GM12865 (cell line): ENCODE data around the gene PRXL2A.
"Not testable (repeated sequence)": the region's sequence is repeated elsewhere in the genome, so short reads cannot be mapped to it uniquely, and the experiment has no call there.

ENCODE experiments used
- DNase-seq: peaks from one replicate; pipeline ENCODE4 v3.0.0; 2010; ENCODE audit warnings: low read depth
- H3K4me3 ChIP-seq: 2 replicates; pipeline ENCODE4 v1.5.1; 2011; ENCODE audit warnings: mild to moderate bottlenecking, low read depth, low read length, control low read depth
- TF ChIP-seq, protein P1 (sequence below): IDR thresholded peaks from 2 replicates; pipeline ENCODE4 v1.5.1; 2011; ENCODE audit warnings: low read length, control low read depth, low read depth, inconsistent platforms; ENCODE audit not compliant: insufficient read depth; ENCODE audit errors: missing control alignments

PRXL2A gene, protein sequence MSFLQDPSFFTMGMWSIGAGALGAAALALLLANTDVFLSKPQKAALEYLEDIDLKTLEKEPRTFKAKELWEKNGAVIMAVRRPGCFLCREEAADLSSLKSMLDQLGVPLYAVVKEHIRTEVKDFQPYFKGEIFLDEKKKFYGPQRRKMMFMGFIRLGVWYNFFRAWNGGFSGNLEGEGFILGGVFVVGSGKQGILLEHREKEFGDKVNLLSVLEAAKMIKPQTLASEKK

DNA sequence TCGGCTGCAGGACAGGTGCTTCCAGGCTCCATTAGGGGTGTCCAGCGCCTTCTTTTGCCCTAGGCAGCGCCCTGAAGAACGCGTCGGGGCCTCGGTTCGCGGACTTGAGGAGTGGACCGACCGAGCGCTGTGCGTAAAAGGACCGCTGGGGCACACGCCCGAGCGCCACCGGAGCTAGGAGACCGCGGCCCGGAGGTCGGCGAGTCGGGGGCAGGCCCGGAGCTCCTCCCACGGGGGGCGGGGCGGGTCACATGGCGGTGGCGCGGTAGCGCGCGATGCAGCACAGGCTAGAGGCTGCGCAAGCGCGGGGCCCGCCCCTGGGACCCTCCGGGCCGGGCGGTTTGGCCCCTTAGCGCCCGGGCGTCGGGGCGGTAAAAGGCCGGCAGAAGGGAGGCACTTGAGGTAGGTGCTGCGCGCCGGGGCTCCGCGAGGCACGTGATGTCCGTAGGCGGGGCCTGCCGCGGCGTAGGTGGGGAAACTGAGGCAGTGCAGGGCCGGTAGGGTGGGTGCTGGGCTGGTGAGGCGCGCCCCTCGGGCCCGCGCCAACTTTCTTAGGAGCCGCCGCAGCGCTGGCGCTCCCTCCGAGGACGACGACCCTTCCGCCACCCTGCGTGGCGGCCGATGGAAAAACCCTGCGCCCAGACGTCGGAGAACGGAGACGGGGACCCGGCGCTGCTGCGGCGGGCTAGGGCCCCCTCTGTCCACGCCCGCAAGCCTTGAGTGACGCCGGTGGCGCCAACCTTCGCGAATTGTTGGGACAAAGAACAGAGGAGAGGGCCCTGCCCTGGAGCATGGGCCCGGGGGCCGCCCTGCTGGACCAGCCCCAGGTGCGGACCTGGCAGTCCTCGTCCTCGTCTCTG, at the start of gene PRXL2A:
Gene PRXL2A (plus strand): TSS at position 310 of the 860 bp plus-strand sequence. CDS start 11,917 bp downstream, outside the sequence.
- peak within 1 kb of the TSS; percentile 81 for H3K4me3 ChIP-seq
- peak; percentile 87 for DNase-seq
- TF ChIP-seq, protein P1, sequence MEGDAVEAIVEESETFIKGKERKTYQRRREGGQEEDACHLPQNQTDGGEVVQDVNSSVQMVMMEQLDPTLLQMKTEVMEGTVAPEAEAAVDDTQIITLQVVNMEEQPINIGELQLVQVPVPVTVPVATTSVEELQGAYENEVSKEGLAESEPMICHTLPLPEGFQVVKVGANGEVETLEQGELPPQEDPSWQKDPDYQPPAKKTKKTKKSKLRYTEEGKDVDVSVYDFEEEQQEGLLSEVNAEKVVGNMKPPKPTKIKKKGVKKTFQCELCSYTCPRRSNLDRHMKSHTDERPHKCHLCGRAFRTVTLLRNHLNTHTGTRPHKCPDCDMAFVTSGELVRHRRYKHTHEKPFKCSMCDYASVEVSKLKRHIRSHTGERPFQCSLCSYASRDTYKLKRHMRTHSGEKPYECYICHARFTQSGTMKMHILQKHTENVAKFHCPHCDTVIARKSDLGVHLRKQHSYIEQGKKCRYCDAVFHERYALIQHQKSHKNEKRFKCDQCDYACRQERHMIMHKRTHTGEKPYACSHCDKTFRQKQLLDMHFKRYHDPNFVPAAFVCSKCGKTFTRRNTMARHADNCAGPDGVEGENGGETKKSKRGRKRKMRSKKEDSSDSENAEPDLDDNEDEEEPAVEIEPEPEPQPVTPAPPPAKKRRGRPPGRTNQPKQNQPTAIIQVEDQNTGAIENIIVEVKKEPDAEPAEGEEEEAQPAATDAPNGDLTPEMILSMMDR: no peak

DNA sequence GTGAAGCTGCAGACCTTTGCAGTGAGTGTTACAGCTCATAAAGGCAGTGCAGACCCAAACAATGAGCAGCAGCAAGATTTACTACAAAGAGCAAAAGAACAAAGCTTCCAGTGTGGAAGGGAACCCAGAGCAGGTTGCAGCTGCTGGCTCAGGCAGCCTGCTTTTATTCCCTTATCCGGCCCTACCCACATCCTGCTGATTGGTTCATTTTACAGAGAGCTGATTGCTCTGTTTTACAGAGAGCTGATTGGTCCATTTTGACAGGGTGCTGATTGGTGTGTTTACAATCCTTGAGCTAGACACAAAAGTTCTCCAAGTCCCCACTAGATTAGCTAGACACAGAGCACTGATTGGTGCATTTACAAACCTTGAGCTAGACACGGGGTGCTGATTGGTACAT, 49.4 kb upstream of the PRXL2A start:
- not testable (repeated sequence) for H3K4me3 ChIP-seq, DNase-seq

DNA sequence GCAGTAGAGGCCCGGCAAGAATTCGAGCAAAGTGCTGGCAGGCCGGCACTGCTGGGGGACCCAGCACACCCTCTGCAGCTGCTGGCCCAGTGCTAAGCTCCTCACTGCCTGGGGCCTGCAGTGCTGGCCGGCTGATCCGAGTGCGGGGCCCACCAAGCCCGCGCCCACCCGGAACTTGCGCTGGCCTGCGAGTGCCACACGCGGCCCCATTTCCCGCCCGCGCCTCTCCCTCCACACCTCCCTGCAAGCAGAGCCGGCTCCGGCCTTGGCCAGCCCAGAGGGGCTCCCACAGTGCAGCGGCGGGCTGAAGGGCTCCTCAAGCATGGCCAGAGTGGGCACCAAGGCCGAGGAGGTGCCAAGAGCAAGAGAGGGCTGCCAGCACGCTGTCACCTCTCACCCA, 48.7 kb upstream of the PRXL2A start:
- DNase-seq: no peak
- H3K4me3 ChIP-seq: no peak overlapping the region
- TF ChIP-seq, protein P1: no peak

DNA sequence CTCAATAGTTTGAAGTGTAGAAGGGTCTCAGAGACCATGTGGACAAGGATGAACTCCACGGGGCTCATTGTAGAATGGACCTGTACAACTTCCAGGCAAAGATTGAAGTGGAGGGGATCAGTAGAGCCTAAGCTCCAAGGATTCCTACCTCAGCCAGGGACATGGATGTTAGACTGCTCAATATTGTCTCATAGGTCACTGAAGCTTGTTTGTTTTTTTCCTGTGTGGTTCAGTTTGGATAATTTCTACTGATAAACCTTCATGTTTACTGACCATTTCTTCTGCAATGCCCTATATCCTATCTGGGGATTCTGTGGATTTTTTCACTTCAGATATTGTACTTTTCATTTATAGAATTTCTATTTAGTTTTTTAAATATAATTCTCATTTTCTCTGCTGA, 42.8 kb upstream of the PRXL2A start:
- TF ChIP-seq, protein P1: no peak
- H3K4me3 ChIP-seq: no peak overlapping the region
- DNase-seq: no peak

DNA sequence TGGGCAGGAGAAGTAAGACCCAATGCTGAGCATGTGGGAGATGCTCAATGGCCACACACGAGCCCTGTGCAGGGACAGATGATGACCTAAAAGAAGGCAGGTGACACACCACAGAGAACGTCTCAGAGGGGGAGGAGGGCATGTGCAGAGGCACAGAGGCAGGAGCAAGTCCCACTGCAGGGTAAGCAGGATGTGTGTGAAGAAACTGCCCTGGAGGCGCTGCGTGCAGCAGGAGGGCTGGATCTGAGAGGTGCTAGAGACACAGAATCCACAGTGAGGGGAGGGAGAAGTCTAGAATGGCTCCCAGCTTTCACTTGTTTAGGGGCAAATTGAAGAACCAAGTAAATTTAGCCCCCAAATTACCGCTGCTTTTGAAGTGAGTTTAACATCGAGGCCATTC, 36.9 kb upstream of the PRXL2A start:
- no peak overlapping the region for H3K4me3 ChIP-seq
- no peak for DNase-seq
- TF ChIP-seq, protein P1: no peak

DNA sequence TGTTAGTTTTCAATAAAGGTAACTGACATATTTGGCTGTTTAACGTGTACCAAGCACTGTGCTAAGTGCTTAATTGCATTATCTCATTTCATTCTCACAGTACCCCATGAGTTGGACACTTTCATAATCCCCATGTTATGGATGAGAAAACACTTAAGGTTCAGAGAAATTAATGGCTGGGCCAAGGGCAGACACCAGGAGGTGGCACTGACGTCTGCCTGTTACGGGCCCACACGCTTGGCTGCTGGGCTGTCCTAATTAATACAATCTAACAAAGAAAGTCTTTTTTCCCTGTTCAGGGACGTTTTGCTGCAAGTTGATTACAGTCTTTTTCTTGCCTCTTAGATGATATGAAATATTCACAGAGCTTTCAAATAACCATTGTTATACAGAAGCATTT, 35.7 kb upstream of the PRXL2A start:
- no peak overlapping the region for H3K4me3 ChIP-seq
- DNase-seq: no peak
- TF ChIP-seq, protein P1: no peak

DNA sequence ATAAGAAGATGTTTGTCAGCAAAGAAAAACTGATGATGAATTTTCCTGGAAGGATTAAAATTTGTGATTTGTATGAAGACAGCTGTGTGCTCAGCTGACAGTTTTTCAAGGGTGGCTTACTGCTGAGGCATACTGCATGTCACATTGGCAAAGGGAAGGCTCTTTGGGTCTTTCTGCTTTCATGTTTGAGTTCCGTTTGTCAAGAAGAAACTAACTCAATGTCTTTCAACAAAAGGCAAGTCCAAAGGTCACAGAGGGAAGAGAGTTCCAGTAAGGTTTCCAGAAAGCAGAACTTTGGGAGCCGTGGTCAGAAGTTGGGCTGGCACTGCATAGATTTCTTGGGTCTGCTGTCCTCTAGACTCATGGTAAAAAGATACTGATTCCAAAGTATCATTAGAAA, 34.8 kb upstream of the PRXL2A start:
- TF ChIP-seq, protein P1: no peak
- DNase-seq: no peak
- H3K4me3 ChIP-seq: no peak overlapping the region
